ENCODE measurements around the gene LAMA5. TPM values are rescaled to one million over a fixed set of nuclear protein-coding genes. Genes with fewer than 3 reads are reported as not detected.

Gene LAMA5
- total and polyA plus RNA-seq, 2 experiments from 2014 or later = 71.3 to 252 TPM

DNA sequence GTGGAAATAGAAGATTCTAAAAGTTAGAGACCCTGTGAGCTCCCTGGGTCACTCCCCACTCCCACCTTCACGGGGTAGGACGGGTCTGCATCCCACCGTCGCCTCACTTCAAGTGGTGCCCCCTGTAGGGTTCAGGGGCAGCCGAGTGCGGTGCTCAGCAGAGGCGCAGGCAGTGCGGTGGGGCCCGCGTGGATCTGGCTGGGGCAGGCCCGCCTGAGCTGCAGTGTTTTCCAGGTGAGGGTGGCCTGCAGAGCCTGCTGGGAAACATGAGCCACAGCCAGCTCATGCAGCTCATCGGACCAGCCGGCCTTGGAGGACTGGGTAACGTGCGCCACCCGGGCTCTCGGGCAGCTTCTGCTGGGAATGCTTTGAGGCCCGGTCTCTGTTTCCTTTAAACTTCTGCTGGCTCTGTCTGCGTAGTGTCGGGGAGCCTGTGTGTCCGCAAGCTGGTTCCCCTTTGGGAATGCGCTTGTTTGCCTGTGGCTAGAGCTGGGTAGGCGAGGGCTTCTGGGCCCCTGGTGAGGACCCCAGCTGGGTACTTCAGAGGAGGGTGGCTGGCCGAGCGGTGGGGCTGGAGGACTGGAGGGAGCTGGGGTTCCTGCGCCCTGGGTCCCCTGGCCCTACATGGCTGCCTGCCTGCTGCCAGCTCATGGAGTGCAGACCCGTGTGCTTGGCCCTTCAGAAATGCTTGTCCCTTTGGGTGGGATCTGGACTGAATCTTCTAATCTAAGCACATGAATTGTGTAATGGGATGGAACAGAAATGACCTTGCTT is 60.5 kb downstream of the LAMA5 start:
- no peak for TF ChIP-seq EZH2 (IDR thresholded peaks at IDR 0.05; ENCODE audit: borderline replicate concordance)
- no peak for TF ChIP-seq EZH2phosphoT487 (IDR thresholded peaks at IDR 0.05; ENCODE audit: low read depth, severe bottlenecking, unreplicated experiment)
- TF ChIP-seq CTCF (IDR thresholded peaks at IDR 0.05; ENCODE audit: poor library complexity) = no peak
- Histone ChIP-seq H3K79me2 (peaks cover 36% of the 10 kb centered on the region), H3K4me1 (ENCODE audit: insufficient read depth) (peaks cover 15% of the 10 kb centered on the region), H4K20me1 (ENCODE audit: insufficient read depth, poor library complexity, severe bottlenecking) (peaks cover 37% of the 10 kb centered on the region), H3K36me3 (replicated peaks; ENCODE audit: insufficient read depth, low read depth) (no peaks in the 10 kb centered on the region), H3K4me2 (no peak overlapping the region), H3K27ac (no peak overlapping the region), H3K4me3 (no peak overlapping the region), H3K9me2 (replicated peaks; ENCODE audit: insufficient read depth) (no peaks in the 10 kb centered on the region), H3K27me3 (no peaks in the 10 kb centered on the region), H2AFZ (no peak overlapping the region), H3K9me3 (ENCODE audit: low read depth) (no peaks in the 10 kb centered on the region)
- WGBS (ENCODE audit: low lambda C conversion rate, missing lambda C conversion rate) = 96% methylated on average over 27 of the region's 27 CpGs
- DNase-seq (ENCODE audit: low spot score) = no peak

GRCh38 chr20:62305765-62306413 is 61.2 kb downstream of the LAMA5 start:
- 90% methylated on average over 33 of the region's 33 CpGs for WGBS (ENCODE audit: low lambda C conversion rate, missing lambda C conversion rate)
- no peak overlapping the region for H2AFZ ChIP-seq
- peaks cover 37% of the 10 kb centered on the region for H4K20me1 ChIP-seq (ENCODE audit: insufficient read depth, poor library complexity, severe bottlenecking)
- H3K4me1 ChIP-seq (ENCODE audit: insufficient read depth) = peaks cover 15% of the 10 kb centered on the region
- H3K4me2 ChIP-seq = peak overlapping the region; percentile 97
- TF ChIP-seq EZH2phosphoT487 (IDR thresholded peaks at IDR 0.05; ENCODE audit: low read depth, severe bottlenecking, unreplicated experiment) (no peak), CTCF (IDR thresholded peaks at IDR 0.05; ENCODE audit: poor library complexity) (no peak), EZH2 (IDR thresholded peaks at IDR 0.05; ENCODE audit: borderline replicate concordance) (no peak)
- H3K79me2 ChIP-seq = peaks cover 36% of the 10 kb centered on the region
- H3K36me3 ChIP-seq (replicated peaks; ENCODE audit: insufficient read depth, low read depth) = no peaks in the 10 kb centered on the region
- H3K27ac ChIP-seq = no peak overlapping the region
- no peak for DNase-seq (ENCODE audit: low spot score)
- H3K9me3 ChIP-seq (ENCODE audit: low read depth) = no peaks in the 10 kb centered on the region
- no peaks in the 10 kb centered on the region for H3K27me3 ChIP-seq
- no peaks in the 10 kb centered on the region for H3K9me2 ChIP-seq (replicated peaks; ENCODE audit: insufficient read depth)
- no peak overlapping the region for H3K4me3 ChIP-seq

GRCh38 chr20:62305149-62305764 is 61.9 kb downstream of the LAMA5 start:
- H3K27ac ChIP-seq = no peak overlapping the region
- H3K79me2 ChIP-seq = peaks cover 36% of the 10 kb centered on the region
- H3K4me3 ChIP-seq = no peak overlapping the region
- DNase-seq (ENCODE audit: low spot score) = no peak
- H3K9me2 ChIP-seq (replicated peaks; ENCODE audit: insufficient read depth) = no peaks in the 10 kb centered on the region
- no peak for TF ChIP-seq EZH2 (IDR thresholded peaks at IDR 0.05; ENCODE audit: borderline replicate concordance)
- no peak for TF ChIP-seq CTCF (IDR thresholded peaks at IDR 0.05; ENCODE audit: poor library complexity)
- TF ChIP-seq EZH2phosphoT487 (IDR thresholded peaks at IDR 0.05; ENCODE audit: low read depth, severe bottlenecking, unreplicated experiment) = no peak
- peak overlapping the region; percentile 97 for H3K4me2 ChIP-seq
- peaks cover 15% of the 10 kb centered on the region for H3K4me1 ChIP-seq (ENCODE audit: insufficient read depth)
- H4K20me1 ChIP-seq (ENCODE audit: insufficient read depth, poor library complexity, severe bottlenecking) = peaks cover 37% of the 10 kb centered on the region
- no peaks in the 10 kb centered on the region for H3K36me3 ChIP-seq (replicated peaks; ENCODE audit: insufficient read depth, low read depth)
- no peak overlapping the region for H2AFZ ChIP-seq
- no peaks in the 10 kb centered on the region for H3K9me3 ChIP-seq (ENCODE audit: low read depth)
- no peaks in the 10 kb centered on the region for H3K27me3 ChIP-seq
- 93% methylated on average over 18 of the region's 18 CpGs for WGBS (ENCODE audit: low lambda C conversion rate, missing lambda C conversion rate)
